ENCODE data around the gene AK9.

Gene AK9

DNA sequence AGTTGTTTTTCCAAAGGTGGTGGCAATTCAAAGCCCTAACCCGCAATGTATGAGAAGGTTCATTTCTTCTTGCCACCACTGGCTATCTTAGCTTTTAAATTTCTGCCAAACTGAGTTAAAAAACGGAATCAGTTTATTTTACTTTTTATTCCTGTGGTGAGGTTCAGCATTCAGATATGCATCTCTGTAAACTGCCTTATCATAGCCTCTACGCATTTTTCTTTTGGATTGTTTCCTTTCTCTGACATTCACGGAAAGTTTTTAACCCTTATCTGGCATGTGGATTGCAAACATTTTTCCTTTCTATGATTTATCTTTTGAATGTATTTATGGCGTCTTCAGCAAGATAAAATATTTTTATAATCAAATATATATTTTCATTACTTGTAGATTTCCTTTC is 37.7 kb downstream of the AK9 start:
- ATAC-seq, result no peak

GRCh38 chr6:109644131-109644530 is 46.9 kb downstream of the AK9 start:
- TF ChIP-seq, protein P1, sequence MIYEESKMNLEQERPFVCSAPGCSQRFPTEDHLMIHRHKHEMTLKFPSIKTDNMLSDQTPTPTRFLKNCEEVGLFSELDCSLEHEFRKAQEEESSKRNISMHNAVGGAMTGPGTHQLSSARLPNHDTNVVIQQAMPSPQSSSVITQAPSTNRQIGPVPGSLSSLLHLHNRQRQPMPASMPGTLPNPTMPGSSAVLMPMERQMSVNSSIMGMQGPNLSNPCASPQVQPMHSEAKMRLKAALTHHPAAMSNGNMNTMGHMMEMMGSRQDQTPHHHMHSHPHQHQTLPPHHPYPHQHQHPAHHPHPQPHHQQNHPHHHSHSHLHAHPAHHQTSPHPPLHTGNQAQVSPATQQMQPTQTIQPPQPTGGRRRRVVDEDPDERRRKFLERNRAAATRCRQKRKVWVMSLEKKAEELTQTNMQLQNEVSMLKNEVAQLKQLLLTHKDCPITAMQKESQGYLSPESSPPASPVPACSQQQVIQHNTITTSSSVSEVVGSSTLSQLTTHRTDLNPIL (CRISPR knock-in tag; IDR thresholded peaks at IDR 0.05; ENCODE audit: low read depth), result no peak
- TF ChIP-seq GLIS3 (CRISPR knock-in tag; IDR thresholded peaks at IDR 0.05) (no peak), CSRNP3 (CRISPR knock-in tag; IDR thresholded peaks at IDR 0.05) (no peak), ISL1 (CRISPR knock-in tag; IDR thresholded peaks at IDR 0.05) (no peak), RARB (CRISPR knock-in tag; IDR thresholded peaks at IDR 0.05) (no peak), ZFP30 (CRISPR knock-in tag; IDR thresholded peaks at IDR 0.05) (no peak), ZNF70 (CRISPR knock-in tag; IDR thresholded peaks at IDR 0.05) (no peak), BACH2 (CRISPR knock-in tag; IDR thresholded peaks at IDR 0.05; ENCODE audit: borderline replicate concordance) (no peak), OSR1 (CRISPR knock-in tag; IDR thresholded peaks at IDR 0.05) (no peak), PATZ1 (CRISPR knock-in tag; IDR thresholded peaks at IDR 0.05; ENCODE audit: borderline replicate concordance) (no peak), ZC3H10 (CRISPR knock-in tag; IDR thresholded peaks at IDR 0.05) (no peak), ZFP3 (CRISPR knock-in tag; IDR thresholded peaks at IDR 0.05) (no peak), ARNTL (CRISPR knock-in tag; IDR thresholded peaks at IDR 0.05; ENCODE audit: borderline replicate concordance, low read depth) (no peak), CSDC2 (CRISPR knock-in tag; IDR thresholded peaks at IDR 0.05) (no peak), ESRRG (CRISPR knock-in tag; IDR thresholded peaks at IDR 0.05) (no peak), SNAI2 (CRISPR knock-in tag; IDR thresholded peaks at IDR 0.05) (no peak)
- TF ChIP-seq, protein P2, sequence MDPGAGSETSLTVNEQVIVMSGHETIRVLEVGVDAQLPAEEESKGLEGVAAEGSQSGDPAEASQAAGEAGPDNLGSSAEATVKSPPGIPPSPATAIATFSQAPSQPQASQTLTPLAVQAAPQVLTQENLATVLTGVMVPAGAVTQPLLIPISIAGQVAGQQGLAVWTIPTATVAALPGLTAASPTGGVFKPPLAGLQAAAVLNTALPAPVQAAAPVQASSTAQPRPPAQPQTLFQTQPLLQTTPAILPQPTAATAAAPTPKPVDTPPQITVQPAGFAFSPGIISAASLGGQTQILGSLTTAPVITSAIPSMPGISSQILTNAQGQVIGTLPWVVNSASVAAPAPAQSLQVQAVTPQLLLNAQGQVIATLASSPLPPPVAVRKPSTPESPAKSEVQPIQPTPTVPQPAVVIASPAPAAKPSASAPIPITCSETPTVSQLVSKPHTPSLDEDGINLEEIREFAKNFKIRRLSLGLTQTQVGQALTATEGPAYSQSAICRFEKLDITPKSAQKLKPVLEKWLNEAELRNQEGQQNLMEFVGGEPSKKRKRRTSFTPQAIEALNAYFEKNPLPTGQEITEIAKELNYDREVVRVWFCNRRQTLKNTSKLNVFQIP (CRISPR knock-in tag; IDR thresholded peaks at IDR 0.05; ENCODE audit: borderline replicate concordance, low read depth), result no peak
- TF ChIP-seq, protein P3, sequence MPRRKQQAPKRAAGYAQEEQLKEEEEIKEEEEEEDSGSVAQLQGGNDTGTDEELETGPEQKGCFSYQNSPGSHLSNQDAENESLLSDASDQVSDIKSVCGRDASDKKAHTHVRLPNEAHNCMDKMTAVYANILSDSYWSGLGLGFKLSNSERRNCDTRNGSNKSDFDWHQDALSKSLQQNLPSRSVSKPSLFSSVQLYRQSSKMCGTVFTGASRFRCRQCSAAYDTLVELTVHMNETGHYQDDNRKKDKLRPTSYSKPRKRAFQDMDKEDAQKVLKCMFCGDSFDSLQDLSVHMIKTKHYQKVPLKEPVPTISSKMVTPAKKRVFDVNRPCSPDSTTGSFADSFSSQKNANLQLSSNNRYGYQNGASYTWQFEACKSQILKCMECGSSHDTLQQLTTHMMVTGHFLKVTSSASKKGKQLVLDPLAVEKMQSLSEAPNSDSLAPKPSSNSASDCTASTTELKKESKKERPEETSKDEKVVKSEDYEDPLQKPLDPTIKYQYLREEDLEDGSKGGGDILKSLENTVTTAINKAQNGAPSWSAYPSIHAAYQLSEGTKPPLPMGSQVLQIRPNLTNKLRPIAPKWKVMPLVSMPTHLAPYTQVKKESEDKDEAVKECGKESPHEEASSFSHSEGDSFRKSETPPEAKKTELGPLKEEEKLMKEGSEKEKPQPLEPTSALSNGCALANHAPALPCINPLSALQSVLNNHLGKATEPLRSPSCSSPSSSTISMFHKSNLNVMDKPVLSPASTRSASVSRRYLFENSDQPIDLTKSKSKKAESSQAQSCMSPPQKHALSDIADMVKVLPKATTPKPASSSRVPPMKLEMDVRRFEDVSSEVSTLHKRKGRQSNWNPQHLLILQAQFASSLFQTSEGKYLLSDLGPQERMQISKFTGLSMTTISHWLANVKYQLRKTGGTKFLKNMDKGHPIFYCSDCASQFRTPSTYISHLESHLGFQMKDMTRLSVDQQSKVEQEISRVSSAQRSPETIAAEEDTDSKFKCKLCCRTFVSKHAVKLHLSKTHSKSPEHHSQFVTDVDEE (CRISPR knock-in tag; IDR thresholded peaks at IDR 0.05), result no peak
- no peak for ATAC-seq

More for the DNA sequence above, 37.7 kb downstream of the AK9 start:
- TF ChIP-seq ISL1 (CRISPR knock-in tag; IDR thresholded peaks at IDR 0.05) (no peak), ZNF8 (CRISPR knock-in tag; IDR thresholded peaks at IDR 0.05) (no peak), TCF4 (CRISPR knock-in tag; IDR thresholded peaks at IDR 0.05; ENCODE audit: borderline replicate concordance) (no peak), OSR1 (CRISPR knock-in tag; IDR thresholded peaks at IDR 0.05) (no peak), RARB (CRISPR knock-in tag; IDR thresholded peaks at IDR 0.05) (no peak), TOX (CRISPR knock-in tag; IDR thresholded peaks at IDR 0.05; ENCODE audit: borderline replicate concordance) (no peak), SNAI2 (CRISPR knock-in tag; IDR thresholded peaks at IDR 0.05) (no peak), ZNF70 (CRISPR knock-in tag; IDR thresholded peaks at IDR 0.05) (no peak), BACH2 (CRISPR knock-in tag; IDR thresholded peaks at IDR 0.05; ENCODE audit: borderline replicate concordance) (no peak)

GRCh38 chr6:109632405-109632804 is 58.6 kb downstream of the AK9 start:
- ATAC-seq, result no peak
- TF ChIP-seq ZNF8 (CRISPR knock-in tag; IDR thresholded peaks at IDR 0.05) (no peak), ESRRG (CRISPR knock-in tag; IDR thresholded peaks at IDR 0.05) (no peak), CSRNP3 (CRISPR knock-in tag; IDR thresholded peaks at IDR 0.05) (no peak), CSDC2 (CRISPR knock-in tag; IDR thresholded peaks at IDR 0.05) (no peak), PATZ1 (CRISPR knock-in tag; IDR thresholded peaks at IDR 0.05; ENCODE audit: borderline replicate concordance) (no peak), ARNTL (CRISPR knock-in tag; IDR thresholded peaks at IDR 0.05; ENCODE audit: borderline replicate concordance, low read depth) (no peak), SNAI2 (CRISPR knock-in tag; IDR thresholded peaks at IDR 0.05) (no peak), TOX (CRISPR knock-in tag; IDR thresholded peaks at IDR 0.05; ENCODE audit: borderline replicate concordance) (no peak), PPARA (CRISPR knock-in tag; IDR thresholded peaks at IDR 0.05; ENCODE audit: borderline replicate concordance) (no peak)
- TF ChIP-seq, protein P2 (CRISPR knock-in tag; IDR thresholded peaks at IDR 0.05; ENCODE audit: borderline replicate concordance, low read depth), result no peak

Measured in SK-N-SH treated with all-trans-retinoic acid at 6 μM for 48 hours (cell line).